ENCODE measurements around the gene TNFAIP1.

DNA sequence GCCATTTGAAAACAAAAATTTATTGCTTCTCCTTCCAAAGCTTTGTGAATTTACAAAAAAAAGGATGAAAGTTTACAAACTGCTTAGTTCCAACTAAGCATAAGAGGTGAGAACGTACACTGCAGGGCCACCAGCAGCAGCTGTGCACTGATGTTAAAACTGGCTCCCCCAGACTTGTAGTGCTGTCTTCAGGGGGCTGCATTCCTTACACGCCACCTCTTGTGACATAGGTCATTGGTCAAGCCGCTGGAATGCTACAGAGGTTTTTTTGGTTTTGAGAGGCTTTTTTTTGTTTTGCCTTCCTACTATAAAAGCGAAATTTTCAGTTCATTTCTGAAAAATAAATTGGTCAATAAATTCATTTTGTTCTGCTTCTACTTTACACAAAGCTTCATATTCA lies 7.2 kb upstream of the TNFAIP1 start:
- TF ChIP-seq EZH2 (IDR thresholded peaks at IDR 0.05; ENCODE audit: borderline replicate concordance, low read length), result no peak
- TF ChIP-seq, protein P1, sequence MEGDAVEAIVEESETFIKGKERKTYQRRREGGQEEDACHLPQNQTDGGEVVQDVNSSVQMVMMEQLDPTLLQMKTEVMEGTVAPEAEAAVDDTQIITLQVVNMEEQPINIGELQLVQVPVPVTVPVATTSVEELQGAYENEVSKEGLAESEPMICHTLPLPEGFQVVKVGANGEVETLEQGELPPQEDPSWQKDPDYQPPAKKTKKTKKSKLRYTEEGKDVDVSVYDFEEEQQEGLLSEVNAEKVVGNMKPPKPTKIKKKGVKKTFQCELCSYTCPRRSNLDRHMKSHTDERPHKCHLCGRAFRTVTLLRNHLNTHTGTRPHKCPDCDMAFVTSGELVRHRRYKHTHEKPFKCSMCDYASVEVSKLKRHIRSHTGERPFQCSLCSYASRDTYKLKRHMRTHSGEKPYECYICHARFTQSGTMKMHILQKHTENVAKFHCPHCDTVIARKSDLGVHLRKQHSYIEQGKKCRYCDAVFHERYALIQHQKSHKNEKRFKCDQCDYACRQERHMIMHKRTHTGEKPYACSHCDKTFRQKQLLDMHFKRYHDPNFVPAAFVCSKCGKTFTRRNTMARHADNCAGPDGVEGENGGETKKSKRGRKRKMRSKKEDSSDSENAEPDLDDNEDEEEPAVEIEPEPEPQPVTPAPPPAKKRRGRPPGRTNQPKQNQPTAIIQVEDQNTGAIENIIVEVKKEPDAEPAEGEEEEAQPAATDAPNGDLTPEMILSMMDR (conservative IDR thresholded peaks at IDR 0.05 in 1 of 2, IDR thresholded peaks at IDR 0.05 in 1 of 2; ENCODE audit: extremely low read depth in 1 of 2, insufficient read depth in 1 of 2, low read depth in 1 of 2, low read length in 2 of 2), result no peak

All from mammary epithelial cell (primary cell).